Keratinocyte (primary cell): ENCODE data around the gene MBP. TPM values are rescaled to one million over a fixed set of nuclear protein-coding genes. Genes with fewer than 3 reads are reported as not detected.

Experiments used
- DNase-seq: peaks from one replicate; pipeline ENCODE4 v3.0.0-alpha.2; 2011; ENCODE audit warnings: low read depth, missing footprints, low spot score
- FAIRE-seq: peaks from 2 replicates; lab custom pipeline; 2011; peaks lifted over from hg19 to GRCh38; lab: Jason Lieb, UNC
- H2AFZ ChIP-seq: 2 replicates; pipeline ENCODE4 v1.6.0; 2012; ENCODE audit warnings: low read length, control low read depth, inconsistent platforms; ENCODE audit not compliant: control insufficient read depth
- H3K27ac ChIP-seq: 2 replicates; pipeline ENCODE4 v1.5.1; 2011; ENCODE audit warnings: low read length; ENCODE audit not compliant: control insufficient read depth, insufficient read depth
- H3K27me3 ChIP-seq: 3 replicates; pipeline ENCODE4 v1.6.0; 2011; ENCODE audit warnings: low read length; ENCODE audit not compliant: control insufficient read depth, insufficient read depth; ENCODE audit errors: extremely low read depth
- H3K36me3 ChIP-seq, 2 experiments: 2 replicates in 1 of 2; 3 replicates in 1 of 2; pipeline ENCODE4 v1.5.1; 2011; ENCODE audit warnings: low read length in 2 of 2, mild to moderate bottlenecking in 1 of 2; ENCODE audit not compliant: control insufficient read depth in 2 of 2, insufficient read depth in 2 of 2; ENCODE audit errors: extremely low read depth in 1 of 2
- H3K4me1 ChIP-seq: 3 replicates; pipeline ENCODE4 v1.5.1; 2011; ENCODE audit warnings: low read length; ENCODE audit not compliant: control insufficient read depth, insufficient read depth; ENCODE audit errors: extremely low read depth
- H3K4me2 ChIP-seq: 3 replicates; pipeline ENCODE4 v1.6.0; 2011; ENCODE audit warnings: low read depth, low read length; ENCODE audit not compliant: control insufficient read depth, insufficient read depth; ENCODE audit errors: extremely low read depth
- H3K4me3 ChIP-seq, 3 experiments: fragments of 200-600 bp in 1 of 3; sonication (generic) in 1 of 3; 2 replicates in 2 of 3; 3 replicates in 1 of 3; pipeline ENCODE4 v1.5.1; 2011 to 2016; ENCODE audit warnings: low read length in 3 of 3, mild to moderate bottlenecking in 3 of 3, control low read depth in 2 of 3, inconsistent platforms in 1 of 3, low read depth in 1 of 3, mixed read lengths in 1 of 3, mixed run types in 1 of 3, moderate library complexity in 1 of 3; ENCODE audit not compliant: control insufficient read depth in 2 of 3, insufficient read depth in 2 of 3; ENCODE audit errors: extremely low read depth in 1 of 3
- H3K79me2 ChIP-seq: 2 replicates; pipeline ENCODE4 v1.6.0; 2012; ENCODE audit warnings: low read length; ENCODE audit not compliant: control insufficient read depth, insufficient read depth
- H3K9ac ChIP-seq: 3 replicates; pipeline ENCODE4 v1.6.0; 2011; ENCODE audit warnings: low read length; ENCODE audit not compliant: control insufficient read depth, insufficient read depth; ENCODE audit errors: extremely low read depth
- H3K9me1 ChIP-seq: 3 replicates; pipeline ENCODE4 v1.6.0; 2011; ENCODE audit warnings: low read length; ENCODE audit not compliant: control insufficient read depth, insufficient read depth; ENCODE audit errors: extremely low read depth
- H3K9me3 ChIP-seq: 2 replicates; pipeline ENCODE4 v1.5.1; 2012; ENCODE audit warnings: low read depth, low read length; ENCODE audit not compliant: control insufficient read depth
- H4K20me1 ChIP-seq: 3 replicates; pipeline ENCODE4 v1.6.0; 2011; ENCODE audit warnings: low read length; ENCODE audit not compliant: control insufficient read depth, insufficient read depth; ENCODE audit errors: extremely low read depth
- CTCF ChIP-seq, 3 experiments: IDR thresholded peaks in 1 of 3; conservative IDR thresholded peaks in 1 of 3; optimal IDR thresholded peaks in 1 of 3; 2 replicates in 2 of 3; 3 replicates in 1 of 3; pipeline versions ENCODE3 to v1.5.1; 2011; ENCODE audit warnings: low read length in 3 of 3, mild to moderate bottlenecking in 3 of 3, moderate library complexity in 2 of 3, control low read depth in 1 of 3, inconsistent platforms in 1 of 3; ENCODE audit not compliant: insufficient read depth in 2 of 3; ENCODE audit errors: extremely low read depth in 1 of 3
- EZH2 ChIP-seq: IDR thresholded peaks from one replicate; pipeline ENCODE4 v1.6.1; 2012; ENCODE audit warnings: inconsistent platforms, mild to moderate bottlenecking, low read length, moderate library complexity
- dilution Hi-C: fragments of 300-500 bp; cut with MboI; formaldehyde crosslinking; loops from one replicate; pipeline ENCODE4 v1.7.0; 2020; ENCODE audit warnings: low sequenced_read_pairs; ENCODE audit not compliant: extremely low pct_ligation_motif_present
- polyA plus RNA-seq, 5 experiments: library from polyadenylated mRNA; depleted of rRNA in 3 of 5; stranded (reverse) in 3 of 5; stranded (forward) in 1 of 5; unstranded in 1 of 5; fragments of >200 nt; gene quantifications; 1 replicate in 1 of 5; 2 replicates in 3 of 5; 3 replicates in 1 of 5; pipeline versions ENCODE4 v1.2.1 to v1.2.3, GENCODE V29; 2011 to 2012; ENCODE audit warnings: missing spikeins in 2 of 5, low read depth in 1 of 5, low replicate concordance in 1 of 5

Gene MBP
- polyA plus RNA-seq, 1 donor (not counting 4 experiments of a cell fraction or from before 2014, with no cell fraction given), result 38.7 TPM

- peaks cover 5% of the 10 kb centered on the region for H3K9me1 ChIP-seq
- peaks cover 4% of the 10 kb centered on the region for H4K20me1 ChIP-seq
- no peak for DNase-seq
- dilution Hi-C loops, result no loop called here
- no peaks in the 10 kb centered on the region for H3K27me3 ChIP-seq
- no peak overlapping the region for H2AFZ ChIP-seq
- TF ChIP-seq CTCF (optimal IDR thresholded peaks at IDR 0.05 in 1 of 3, IDR thresholded peaks at IDR 0.05 in 1 of 3, conservative IDR thresholded peaks at IDR 0.05 in 1 of 3; ENCODE audit: extremely low read depth in 1 of 3, insufficient read depth in 2 of 3, low read length in 3 of 3) (no peak), EZH2 (no peak)
- H3K36me3 ChIP-seq, result peaks cover 6 to 17% of the 10 kb centered on the region in 2 experiments
- no peaks in the 10 kb centered on the region for H3K9me3 ChIP-seq
- no peak for FAIRE-seq
- peaks cover 69% of the 10 kb centered on the region for H3K79me2 ChIP-seq
- no peak overlapping the region for H3K9ac ChIP-seq
- no peak overlapping the region for H3K4me2 ChIP-seq
- peaks cover 48% of the 10 kb centered on the region for H3K4me1 ChIP-seq
- H3K27ac ChIP-seq, result no peak overlapping the region
- H3K4me3 ChIP-seq, result no peak overlapping the region
These were observed 22.9 kb downstream of the MBP start for GRCh38 chr18:77109648-77110019.

- no peak overlapping the region for H3K4me3 ChIP-seq
- no peak overlapping the region for H3K27ac ChIP-seq
- H3K4me2 ChIP-seq, result no peak overlapping the region
- H3K9ac ChIP-seq, result no peak overlapping the region
- FAIRE-seq (no peak), DNase-seq (no peak)
- peaks cover 46% of the 10 kb centered on the region for H3K4me1 ChIP-seq
- TF ChIP-seq CTCF (optimal IDR thresholded peaks at IDR 0.05 in 1 of 3, IDR thresholded peaks at IDR 0.05 in 1 of 3, conservative IDR thresholded peaks at IDR 0.05 in 1 of 3; ENCODE audit: extremely low read depth in 1 of 3, insufficient read depth in 2 of 3, low read length in 3 of 3) (no peak), EZH2 (no peak)
- H3K36me3 ChIP-seq, result peaks cover 8 to 22% of the 10 kb centered on the region in 2 experiments
- H3K9me1 ChIP-seq, result peaks cover 3% of the 10 kb centered on the region
- H3K9me3 ChIP-seq, result no peaks in the 10 kb centered on the region
- dilution Hi-C loops, result no loop called here
- H3K27me3 ChIP-seq, result no peaks in the 10 kb centered on the region
- H2AFZ ChIP-seq, result no peak overlapping the region
- H3K79me2 ChIP-seq, result peaks cover 73% of the 10 kb centered on the region
- peaks cover 3% of the 10 kb centered on the region for H4K20me1 ChIP-seq
These were observed 23.5 kb downstream of the MBP start for GRCh38 chr18:77108821-77109647.
